HG03520 (cell line): ENCODE measurements around the gene CCL25.

ENCODE experiments used
- ATAC-seq: cut with Tn5 transposase; IDR thresholded peaks from one replicate; pipeline ENCODE4 v1.9.1; 2021; ENCODE audit warnings: mild to moderate bottlenecking, moderate library complexity; ENCODE audit not compliant: unreplicated experiment

The CCL25 gene

DNA sequence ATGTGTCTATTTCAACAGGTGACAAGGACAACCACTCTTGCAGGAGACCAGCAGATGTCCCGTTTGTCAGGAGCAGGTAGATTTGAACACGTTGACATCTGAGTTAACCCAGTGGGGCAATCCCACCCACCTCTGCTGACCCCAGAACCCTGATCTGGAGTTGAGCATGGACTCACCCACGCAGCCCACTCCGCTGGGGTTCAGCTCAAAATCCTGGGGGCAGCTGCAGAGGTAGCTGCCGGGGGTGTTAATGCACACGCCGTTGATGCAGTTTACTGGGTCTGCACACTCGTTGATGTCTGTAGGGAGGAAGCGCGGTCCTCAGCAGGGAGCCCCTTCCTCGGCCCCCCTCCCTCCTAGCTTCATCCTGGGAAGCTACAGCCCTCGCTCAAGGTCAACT, 56.9 kb downstream of the CCL25 start:
- no peak for ATAC-seq

DNA sequence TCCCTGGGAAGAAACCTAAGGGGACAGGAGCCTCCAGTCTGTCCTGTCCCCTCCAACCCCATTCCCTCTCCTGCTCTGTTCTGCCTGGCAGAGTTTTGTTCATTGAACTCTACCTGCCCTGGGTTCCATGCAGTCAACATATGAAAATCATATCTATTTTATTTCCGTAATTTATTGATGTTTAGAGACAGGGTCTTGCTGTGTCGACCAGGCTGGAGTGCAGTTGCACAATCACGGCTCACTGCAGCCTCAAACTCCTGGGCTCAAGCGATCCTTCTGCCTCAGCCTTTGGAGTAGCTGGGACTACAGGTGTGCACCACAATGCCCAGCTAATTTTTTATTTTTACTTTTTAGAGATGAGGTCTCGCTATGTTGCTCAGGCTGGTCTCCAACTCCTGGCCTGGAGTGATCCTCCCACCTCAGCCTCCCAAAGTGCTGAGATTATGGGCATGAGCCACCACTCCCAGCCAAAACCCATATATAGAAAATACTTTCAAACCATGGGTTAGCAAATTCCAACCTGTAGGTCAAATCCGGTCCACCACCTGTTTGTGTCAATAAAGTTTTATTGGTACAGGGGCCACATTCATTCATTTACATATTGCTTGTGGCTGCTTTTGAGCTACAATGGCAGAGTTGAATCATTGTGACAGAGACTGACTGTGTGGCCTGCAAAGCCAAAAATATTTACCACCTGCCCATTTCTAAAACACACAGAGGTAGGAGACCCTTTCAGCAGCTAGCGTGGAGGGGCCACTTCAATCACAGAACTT, 57.5 kb downstream of the CCL25 start:
- ATAC-seq = no peak

DNA sequence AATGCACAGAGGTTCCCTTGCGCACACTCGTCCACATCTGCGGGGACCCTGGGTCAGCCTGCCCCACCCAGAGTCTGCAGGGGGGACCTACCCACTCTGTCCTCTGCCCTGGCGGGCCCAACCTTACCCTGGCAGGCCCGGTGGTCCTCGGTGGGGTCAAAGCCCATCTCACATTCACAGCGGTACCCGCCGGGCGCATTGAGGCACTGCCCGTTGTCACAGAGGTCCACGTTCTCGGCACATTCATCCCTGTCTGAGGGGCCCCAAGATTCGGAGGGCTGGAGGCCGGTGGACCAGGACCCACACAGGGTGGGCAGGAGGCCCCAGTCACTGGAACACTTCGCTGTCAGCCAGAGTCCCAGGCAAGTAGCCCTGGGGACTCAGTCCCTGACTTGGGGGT, 58.4 kb downstream of the CCL25 start:
- no peak for ATAC-seq

DNA sequence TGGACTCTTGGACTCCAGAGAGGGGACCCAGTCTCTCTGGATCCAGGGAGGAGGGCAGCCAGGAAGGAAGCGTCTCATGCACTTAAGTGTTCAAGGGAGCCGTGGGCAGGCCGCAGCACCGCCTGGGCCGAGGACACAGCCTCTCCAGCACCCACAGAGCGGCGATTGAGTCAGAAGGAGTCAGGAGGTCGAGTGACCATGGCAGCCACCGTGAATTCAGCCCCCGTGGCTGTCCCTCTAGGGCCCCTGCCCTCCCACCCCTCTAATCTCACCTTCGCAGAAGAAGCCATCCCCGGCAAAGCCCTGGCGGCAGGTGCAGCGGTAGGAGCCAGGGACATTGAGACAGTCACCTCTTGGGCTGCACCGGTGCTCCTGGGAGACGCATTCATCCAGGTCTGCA, 58.8 kb downstream of the CCL25 start:
- ATAC-seq = no peak
